Transverse colon (tissue), 4 donors: Measurements from ENCODE around the gene GPSM1. TPM values are rescaled to one million over a fixed set of nuclear protein-coding genes. Genes with fewer than 3 reads are reported as not detected.

Experiments
- DNase-seq: peaks from one replicate; pipeline ENCODE4 v3.0.0-alpha.2; 2019
- H3K27ac ChIP-seq, 4 donors: fragments of 200-600 bp; sonication (generic); 2 replicates each; pipeline ENCODE4 v1.5.1; 2016 to 2018; ENCODE audit warnings: inconsistent platforms in 4 of 4
- H3K27me3 ChIP-seq: fragments of 200-600 bp; sonication (generic); 2 replicates; pipeline ENCODE4 v1.5.1; 2017; ENCODE audit warnings: inconsistent platforms
- H3K36me3 ChIP-seq, 4 donors: fragments of 200-600 bp; sonication (generic); 2 replicates each; pipeline ENCODE4 v1.5.1; 2017 to 2019; ENCODE audit warnings: inconsistent platforms in 4 of 4
- H3K4me1 ChIP-seq, 4 donors: fragments of 200-600 bp; sonication (generic); 2 replicates each; pipeline ENCODE4 v1.5.1; 2017 to 2020; ENCODE audit warnings: inconsistent platforms in 4 of 4
- H3K4me3 ChIP-seq, 4 donors: fragments of 200-600 bp; sonication (generic); 1 replicate in 1 of 4; 2 replicates in 3 of 4; pipeline versions ENCODE4 v1.5.1 to v1.6.1; 2017 to 2019; ENCODE audit warnings: inconsistent platforms in 4 of 4
- H3K9me3 ChIP-seq, 2 donors: fragments of 200-600 bp; sonication (generic); 2 replicates each; pipeline ENCODE4 v1.5.1; 2017 to 2019; ENCODE audit warnings: inconsistent platforms in 2 of 2
- CTCF ChIP-seq, 5 experiments: fragments of 200-600 bp in 3 of 5; fragments of 450-650 bp in 2 of 5; sonication (generic) in 3 of 5; IDR thresholded peaks; 1 replicate in 2 of 5; 2 replicates in 3 of 5; pipeline ENCODE4 v1.5.1; 2016 to 2017; ENCODE audit warnings: antibody characterized with exemption in 5 of 5, inconsistent platforms in 3 of 5, mild to moderate bottlenecking in 2 of 5, moderate library complexity in 1 of 5
- EP300 ChIP-seq: sonication (generic); formaldehyde crosslinking; IDR thresholded peaks from one replicate; pipeline ENCODE4 v1.6.1; 2017; ENCODE audit warnings: antibody characterized with exemption, low read depth
- POLR2A ChIP-seq: fragments of 450-650 bp; IDR thresholded peaks from one replicate; pipeline ENCODE4 v1.6.1; 2016; ENCODE audit warnings: antibody characterized with exemption, mild to moderate bottlenecking, moderate library complexity
- POLR2AphosphoS5 ChIP-seq, 3 donors: sonication (generic); formaldehyde crosslinking; IDR thresholded peaks; one replicate each; pipeline ENCODE4 v1.6.1; 2016; ENCODE audit warnings: antibody characterized with exemption in 3 of 3
- whole genome bisulfite sequencing, 2 donors: methylation state at CpG; one replicate each; pipeline ENCODE4 v1.1.5; 2018; ENCODE audit warnings: low coverage in 1 of 2; 5-methylcytosine and 5-hydroxymethylcytosine counted together
- in situ Hi-C, 4 donors: fragments of 200-750 bp; cut with MboI; loops; one replicate each; pipeline versions ENCODE4 v1.15.0 to v1.15.1; 2017; ENCODE audit warnings: low sequenced_read_pairs in 3 of 4, low pct_ligation_motif_present in 1 of 4, low pct_unique_long_range_greater_than_20kb in 1 of 4
- intact Hi-C: fragments of 100-400 bp; cut with DNase I; formaldehyde crosslinking; loops from one replicate; pipeline ENCODE4 v1.15.1; 2023; ENCODE audit warnings: low total_unique reads
- total RNA-seq, 4 donors: library from RNA; depleted of rRNA; stranded (reverse); fragments of >200 nt; gene quantifications; one replicate each; pipeline ENCODE4 v1.1.0, GENCODE V29; 2016

GPSM1 gene
- total RNA-seq, 4 donors from 2014 or later, result 2.3 to 8.6 (median 7.0) TPM

GRCh38 chr9:136385015-136385414, 57.7 kb downstream of the GPSM1 start:
- Histone ChIP-seq H3K4me1 (no peaks in the 10 kb centered on the region), H3K4me3 (no peak overlapping the region), H3K27ac (no peak overlapping the region), H3K36me3 (peaks cover 0 to 26% (median 12%) of the 10 kb centered on the region in 4 donors), H3K9me3 (no peaks in the 10 kb centered on the region), H3K27me3 (no peaks in the 10 kb centered on the region)
- intact Hi-C loops, result no loop called here
- TF ChIP-seq POLR2AphosphoS5 (IDR thresholded peaks at IDR 0.05) (no peak), POLR2A (no peak), CTCF (IDR thresholded peaks at IDR 0.05) (no peak), EP300 (no peak)
- no peak for DNase-seq
- 82 to 94% methylated on average over 3 to 11 of the region's 11 CpGs for WGBS, 2 donors
- in situ Hi-C loops, result no loop called here

- in situ Hi-C loops, result no loop called here
- Histone ChIP-seq H3K27ac (no peak overlapping the region), H3K36me3 (peaks cover 0 to 26% (median 12%) of the 10 kb centered on the region in 4 donors), H3K4me1 (no peaks in the 10 kb centered on the region), H3K9me3 (no peaks in the 10 kb centered on the region), H3K4me3 (no peak overlapping the region), H3K27me3 (no peaks in the 10 kb centered on the region)
- TF ChIP-seq CTCF (IDR thresholded peaks at IDR 0.05) (no peak), POLR2A (no peak), POLR2AphosphoS5 (IDR thresholded peaks at IDR 0.05) (no peak), EP300 (no peak)
- 80% methylated on average over 12 to 13 of the region's 13 CpGs for WGBS, 2 donors
- no peak for DNase-seq
- intact Hi-C loops, result no loop called here
Measured at GRCh38 chr9:136386018-136386417, 58.7 kb downstream of the GPSM1 start.

- DNase-seq, result no peak
- Histone ChIP-seq H3K36me3 (peaks cover 0 to 32% (median 14%) of the 10 kb centered on the region in 4 donors), H3K4me1 (no peaks in the 10 kb centered on the region), H3K9me3 (no peaks in the 10 kb centered on the region), H3K27me3 (no peaks in the 10 kb centered on the region), H3K27ac (no peak overlapping the region), H3K4me3 (no peak overlapping the region)
- intact Hi-C loops, result no loop called here
- 97 to 100% methylated on average over 2 to 19 of the region's 19 CpGs for WGBS, 2 donors
- TF ChIP-seq CTCF (IDR thresholded peaks at IDR 0.05), result no peak
- TF ChIP-seq EP300, result no peak
- TF ChIP-seq POLR2A, result no peak
- no peak for TF ChIP-seq POLR2AphosphoS5 (IDR thresholded peaks at IDR 0.05)
- in situ Hi-C loops, result no loop called here
Measured at GRCh38 chr9:136387217-136387616, 59.9 kb downstream of the GPSM1 start.

- H3K27ac ChIP-seq, result no peak overlapping the region
- intact Hi-C loops, result no loop called here
- WGBS, 2 donors, result 80 to 88% methylated on average over 8 to 14 of the region's 14 CpGs
- no peak for DNase-seq
- no peak overlapping the region for H3K4me3 ChIP-seq
- no peaks in the 10 kb centered on the region for H3K4me1 ChIP-seq
- H3K27me3 ChIP-seq, result no peaks in the 10 kb centered on the region
- no peaks in the 10 kb centered on the region for H3K9me3 ChIP-seq
- TF ChIP-seq POLR2AphosphoS5 (IDR thresholded peaks at IDR 0.05), result no peak
- in situ Hi-C loops, result no loop called here
- peaks cover 0 to 26% (median 15%) of the 10 kb centered on the region in 4 donors for H3K36me3 ChIP-seq
Measured at GRCh38 chr9:136389396-136389795, 62.1 kb downstream of the GPSM1 start.
